Stimulated activated CD4-positive, alpha-beta T cell treated with anti-CD3 and anti-CD28 coated beads, Interleukin-15, amount 100 ng/mL, for 1 hour (primary cell): Measurements from ENCODE around the gene CYFIP1.

Experiments used
- DNase-seq, 2 donors: peaks; one replicate each; pipeline ENCODE4 v3.0.0-alpha.2; 2020; ENCODE audit warnings: low read depth in 1 of 2, low spot score in 1 of 2

Gene CYFIP1

GRCh38 chr15:22968366-22968765, 11.8 kb downstream of the CYFIP1 start:
- DNase-seq: no peak

- DNase-seq: no peak
Observed at GRCh38 chr15:22967084-22967770, 12.9 kb downstream of the CYFIP1 start.

- no peak for DNase-seq
Observed at GRCh38 chr15:22966321-22967083, 13.7 kb downstream of the CYFIP1 start.

- DNase-seq: no peak
Observed at GRCh38 chr15:22963641-22964040, 16.5 kb downstream of the CYFIP1 start.

GRCh38 chr15:22962611-22963010, 17.6 kb downstream of the CYFIP1 start:
- DNase-seq: no peak

GRCh38 chr15:22961762-22962161, 18.4 kb downstream of the CYFIP1 start:
- no peak for DNase-seq

GRCh38 chr15:22960556-22960955, 19.6 kb downstream of the CYFIP1 start:
- DNase-seq: no peak

- DNase-seq: no peak
Observed at GRCh38 chr15:22960126-22960525, 20.0 kb downstream of the CYFIP1 start.

GRCh38 chr15:22959321-22960101, 20.7 kb downstream of the CYFIP1 start:
- DNase-seq: no peak

- no peak for DNase-seq
Observed at GRCh38 chr15:22958487-22959280, 21.5 kb downstream of the CYFIP1 start.

GRCh38 chr15:22956978-22957260, 23.2 kb downstream of the CYFIP1 start:
- no peak for DNase-seq

- no peak for DNase-seq
Observed at GRCh38 chr15:22956257-22956977, 23.8 kb downstream of the CYFIP1 start.

- DNase-seq: no peak
Observed at GRCh38 chr15:22955544-22956119, 24.5 kb downstream of the CYFIP1 start.

GRCh38 chr15:22954798-22955543, 25.2 kb downstream of the CYFIP1 start:
- no peak for DNase-seq

- DNase-seq: no peak
Observed at GRCh38 chr15:22954326-22954725, 25.8 kb downstream of the CYFIP1 start.

- DNase-seq: no peak
Observed at GRCh38 chr15:22952796-22953579, 27.2 kb downstream of the CYFIP1 start.

- DNase-seq: no peak
Observed at GRCh38 chr15:22951381-22952280, 28.5 kb downstream of the CYFIP1 start.

- DNase-seq: no peak
Observed at GRCh38 chr15:22951031-22951380, 29.2 kb downstream of the CYFIP1 start.
